NCI-H345 (cell line): Measurements from ENCODE around the gene SLC2A11.

Experiments
- DNase-seq: peaks from one replicate; lab custom pipeline; 2025; lab: John Stamatoyannopoulos, UW

The SLC2A11 gene, protein sequence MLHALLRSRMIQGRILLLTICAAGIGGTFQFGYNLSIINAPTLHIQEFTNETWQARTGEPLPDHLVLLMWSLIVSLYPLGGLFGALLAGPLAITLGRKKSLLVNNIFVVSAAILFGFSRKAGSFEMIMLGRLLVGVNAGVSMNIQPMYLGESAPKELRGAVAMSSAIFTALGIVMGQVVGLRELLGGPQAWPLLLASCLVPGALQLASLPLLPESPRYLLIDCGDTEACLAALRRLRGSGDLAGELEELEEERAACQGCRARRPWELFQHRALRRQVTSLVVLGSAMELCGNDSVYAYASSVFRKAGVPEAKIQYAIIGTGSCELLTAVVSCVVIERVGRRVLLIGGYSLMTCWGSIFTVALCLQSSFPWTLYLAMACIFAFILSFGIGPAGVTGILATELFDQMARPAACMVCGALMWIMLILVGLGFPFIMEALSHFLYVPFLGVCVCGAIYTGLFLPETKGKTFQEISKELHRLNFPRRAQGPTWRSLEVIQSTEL

DNA sequence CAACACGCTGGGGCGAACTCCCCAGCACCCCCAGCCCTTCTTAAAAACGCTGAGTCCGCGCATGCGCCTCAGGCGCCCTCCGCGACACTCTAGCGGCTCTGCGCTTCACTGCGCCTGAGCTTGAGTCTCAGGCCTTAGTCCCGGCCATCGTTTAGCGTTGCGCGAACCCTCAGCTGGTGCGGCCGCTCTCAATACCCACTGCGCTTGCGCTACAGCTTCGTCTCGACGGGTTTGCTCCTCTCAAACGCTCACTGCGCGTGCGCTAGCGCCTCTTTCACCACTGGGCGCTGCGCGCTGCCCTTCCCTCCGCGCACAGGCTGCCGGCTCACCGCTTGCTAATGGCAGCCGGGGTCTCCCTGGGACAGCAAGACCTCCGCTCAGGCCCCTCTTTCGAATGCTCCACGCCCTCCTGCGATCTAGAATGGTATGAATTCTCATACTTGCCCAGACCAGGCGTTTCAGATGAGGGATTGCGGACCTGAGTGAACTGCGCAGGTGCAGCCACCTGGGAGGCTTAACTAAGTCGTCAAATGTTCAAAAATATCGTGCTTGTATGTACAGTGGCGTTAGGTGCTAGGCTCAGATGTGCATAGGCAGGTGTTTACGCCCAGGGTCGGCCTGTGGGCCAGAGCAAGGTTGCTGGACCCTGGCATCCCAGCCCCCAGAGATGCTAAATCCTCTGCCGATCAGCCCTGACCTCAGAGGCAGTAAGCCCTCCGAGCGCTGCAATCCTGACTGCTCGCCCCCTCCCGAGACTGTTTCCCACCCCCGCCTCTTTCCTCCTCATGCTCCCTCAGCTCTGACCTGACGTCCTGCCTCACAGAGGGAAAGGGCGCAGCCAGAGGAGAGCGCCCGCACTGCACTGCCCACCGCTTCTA lies at the start of gene SLC2A11:
TSS of gene SLC2A11 (plus strand) at position 270 of the 878 bp plus-strand sequence. CDS start at position 395, 125 bp downstream.
- peak; percentile 99 for DNase-seq

DNA sequence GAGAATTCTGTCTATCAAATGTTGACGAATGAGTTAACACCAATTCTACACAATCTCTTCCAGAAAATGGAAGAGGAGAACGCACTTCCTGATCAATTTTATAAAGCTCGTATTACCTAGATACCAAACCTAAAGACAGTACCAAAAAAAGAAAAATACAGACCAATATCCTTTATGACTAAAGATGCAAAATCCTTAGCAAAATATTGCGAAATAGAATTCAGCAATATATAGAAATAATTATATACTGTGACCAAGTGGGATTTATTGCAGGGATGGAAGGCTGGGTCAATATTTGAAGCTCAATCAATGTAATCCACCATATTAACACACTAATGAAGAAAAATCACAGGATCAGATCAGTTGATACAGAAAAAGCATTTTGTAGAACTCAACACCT lies 45.3 kb upstream of the SLC2A11 start:
- no peak for DNase-seq

DNA sequence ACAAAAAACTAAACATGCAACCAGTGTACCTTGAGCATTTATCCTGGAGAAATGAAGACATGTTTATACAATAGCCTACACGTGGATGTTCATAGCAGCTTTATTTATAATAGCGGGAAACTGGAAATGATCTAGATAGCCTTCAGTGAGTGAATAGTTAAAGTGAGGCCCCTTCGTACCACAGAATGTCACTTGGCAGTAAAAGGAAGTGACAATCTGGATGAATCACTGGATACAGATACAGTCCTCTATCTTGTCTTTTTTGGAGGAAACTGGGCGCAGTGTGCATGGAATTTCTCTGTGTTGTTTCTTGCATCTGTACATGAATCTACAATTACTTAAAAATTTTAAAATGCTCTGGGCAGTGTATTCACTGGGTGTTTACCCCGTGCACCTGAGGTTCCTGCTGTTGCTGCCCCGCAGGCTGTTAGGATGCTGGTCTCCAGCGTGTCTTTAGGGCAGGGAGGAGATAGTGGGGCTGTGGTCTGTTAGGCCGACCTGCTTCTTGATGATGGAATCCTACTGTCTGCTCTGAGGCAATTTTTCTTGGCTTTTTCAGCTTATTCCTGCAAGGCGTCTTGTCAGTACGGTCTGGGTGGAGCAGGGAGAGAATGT lies 42.0 kb upstream of the SLC2A11 start:
- DNase-seq: no peak

DNA sequence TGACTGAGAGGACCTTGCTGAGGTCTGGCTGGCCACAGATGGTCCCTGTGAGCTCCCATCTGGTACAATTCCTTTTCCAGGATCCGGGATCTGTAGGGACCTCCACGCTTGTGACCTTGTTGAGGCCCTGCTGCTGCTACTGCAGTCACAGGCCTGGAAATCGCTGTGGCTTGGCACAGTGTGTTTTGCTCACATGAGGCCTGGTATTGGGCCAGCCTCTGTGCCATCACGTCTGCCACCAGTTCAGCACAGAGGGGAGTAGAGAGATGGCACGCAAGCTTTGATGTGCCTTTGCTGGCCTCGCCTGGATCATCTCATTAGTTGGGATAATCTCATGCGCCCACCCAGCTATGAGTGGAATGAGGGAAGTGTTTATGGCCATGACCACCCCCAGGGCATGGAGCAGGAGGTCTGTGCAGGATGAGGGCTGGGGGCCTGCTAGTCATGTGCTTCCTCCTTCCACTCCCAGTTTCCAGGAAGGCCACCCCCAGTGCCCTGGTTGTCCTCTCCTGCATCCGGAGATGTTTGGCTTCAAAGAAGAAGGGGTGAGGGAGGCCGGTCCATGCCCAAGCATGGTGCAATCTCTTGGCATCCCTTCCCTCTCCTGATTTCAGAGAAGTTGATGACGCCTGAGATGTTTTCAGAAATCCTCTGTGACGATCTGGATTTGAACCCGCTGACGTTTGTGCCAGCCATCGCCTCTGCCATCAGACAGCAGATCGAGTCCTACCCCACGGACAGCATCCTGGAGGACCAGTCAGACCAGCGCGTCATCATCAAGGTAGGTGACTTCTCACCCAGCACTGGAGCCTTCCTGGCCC lies 41.3 kb upstream of the SLC2A11 start:
- no peak for DNase-seq

DNA sequence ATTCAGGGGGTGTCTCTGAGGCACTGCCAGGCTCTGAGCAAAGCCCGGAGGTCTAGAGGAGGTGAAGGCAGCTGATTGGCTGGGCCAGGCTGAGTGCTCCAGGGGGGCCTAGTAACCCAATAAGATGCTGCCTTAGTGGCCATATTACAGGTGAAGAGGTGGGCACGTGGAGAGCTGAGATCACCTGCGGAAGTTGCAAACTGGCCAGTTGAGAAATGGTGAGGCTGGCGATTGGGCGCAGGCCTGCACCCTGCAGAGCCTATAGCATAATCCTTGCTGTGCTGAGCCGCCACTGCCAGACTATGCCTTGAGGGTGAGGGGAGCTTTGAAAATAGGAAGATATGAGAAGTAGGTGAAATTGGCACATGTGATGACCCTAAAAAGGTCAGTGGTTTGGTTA lies 40.5 kb upstream of the SLC2A11 start:
- DNase-seq: no peak

DNA sequence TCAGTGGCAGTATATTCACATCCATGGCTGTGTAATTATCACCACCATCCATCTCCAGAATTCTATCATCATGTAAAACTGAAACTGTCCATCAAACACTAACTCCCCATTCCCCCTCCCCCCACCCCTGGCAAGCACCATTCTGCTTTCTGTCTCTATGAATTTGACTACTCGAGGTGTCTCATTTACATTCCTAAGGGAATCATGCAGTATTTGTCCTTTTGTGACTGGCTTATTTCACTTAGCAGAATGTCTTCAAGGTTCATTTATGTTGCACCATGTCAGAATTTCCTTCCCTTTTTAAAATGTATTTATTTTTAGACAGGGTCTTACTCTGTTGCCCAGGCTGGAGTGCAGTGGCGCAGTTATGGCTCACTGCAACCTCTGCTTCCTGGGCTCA lies 39.1 kb upstream of the SLC2A11 start:
- DNase-seq: no peak

DNA sequence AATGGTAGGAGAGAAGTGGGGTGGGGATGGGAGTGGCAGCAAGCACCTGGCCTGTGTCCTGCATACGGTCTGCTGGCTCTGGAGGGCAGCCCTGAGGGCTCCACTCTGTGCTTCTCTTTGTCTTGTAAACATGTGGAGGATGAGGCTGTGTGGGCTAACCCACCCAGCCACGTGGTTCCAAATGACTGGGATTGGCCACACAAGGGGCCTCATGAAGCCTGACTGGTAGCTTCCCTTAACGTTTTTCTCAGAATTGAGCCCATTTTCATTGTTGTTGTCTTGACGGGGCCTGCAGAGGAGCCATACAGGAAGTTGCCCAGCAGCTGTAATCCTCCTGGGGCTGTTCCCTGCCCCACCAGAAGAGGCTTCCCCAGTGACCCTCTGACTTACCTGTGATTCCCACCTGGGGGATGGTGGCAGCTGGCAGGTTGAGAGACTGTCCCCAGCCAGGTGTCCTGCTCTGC lies 36.9 kb upstream of the SLC2A11 start:
- DNase-seq: peak; percentile 34

DNA sequence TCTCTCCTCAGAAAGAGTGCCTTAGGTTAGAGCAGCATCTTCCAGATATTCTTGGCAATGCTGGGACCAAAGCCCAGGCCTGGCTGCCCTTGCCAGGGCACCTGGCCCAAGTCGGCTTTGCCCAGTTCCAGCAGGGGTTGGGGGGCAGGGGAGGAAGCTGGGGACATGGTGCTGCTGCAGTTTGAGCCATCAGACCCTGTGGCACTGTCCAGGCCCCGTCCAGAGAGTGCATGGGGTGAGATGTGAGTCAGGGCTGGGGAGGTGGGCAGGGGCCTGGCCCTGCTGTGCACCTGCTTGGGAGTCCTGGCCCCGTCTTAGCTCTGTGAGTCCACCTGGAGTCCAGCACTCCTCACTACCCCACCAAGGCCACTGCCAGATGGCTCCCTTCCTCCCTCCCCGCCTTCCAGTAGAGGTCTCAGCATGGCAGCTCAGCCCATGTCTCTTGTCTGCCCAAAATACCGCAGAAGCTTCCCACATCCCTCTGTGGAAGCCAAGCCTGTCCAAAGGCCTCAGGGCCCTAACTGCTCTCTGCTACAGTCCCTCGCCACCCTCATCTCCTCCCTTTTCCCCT lies 35.5 kb upstream of the SLC2A11 start:
- DNase-seq: no peak

DNA sequence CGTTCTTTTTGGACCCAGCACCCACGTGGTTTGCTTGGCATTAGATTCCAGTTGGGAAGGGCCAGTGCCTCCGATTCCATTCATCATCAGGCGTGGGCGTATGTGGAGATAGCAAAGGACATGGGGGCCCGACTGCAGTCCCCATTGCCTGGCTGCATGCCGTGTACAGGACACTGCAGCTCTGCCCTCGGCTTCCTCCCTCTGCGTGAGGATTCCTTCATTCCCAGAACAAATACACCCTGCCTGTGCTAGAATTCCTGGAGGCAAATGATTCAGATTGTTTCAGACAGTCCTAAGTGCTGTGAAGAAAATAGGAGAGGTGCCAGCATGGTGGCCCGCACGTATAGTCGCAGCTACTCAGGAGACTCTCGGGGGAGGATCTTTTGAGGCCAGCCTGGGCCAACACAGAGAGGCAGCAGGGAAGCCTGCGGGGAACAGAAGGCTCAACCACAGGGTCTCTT lies 34.3 kb upstream of the SLC2A11 start:
- DNase-seq: no peak

DNA sequence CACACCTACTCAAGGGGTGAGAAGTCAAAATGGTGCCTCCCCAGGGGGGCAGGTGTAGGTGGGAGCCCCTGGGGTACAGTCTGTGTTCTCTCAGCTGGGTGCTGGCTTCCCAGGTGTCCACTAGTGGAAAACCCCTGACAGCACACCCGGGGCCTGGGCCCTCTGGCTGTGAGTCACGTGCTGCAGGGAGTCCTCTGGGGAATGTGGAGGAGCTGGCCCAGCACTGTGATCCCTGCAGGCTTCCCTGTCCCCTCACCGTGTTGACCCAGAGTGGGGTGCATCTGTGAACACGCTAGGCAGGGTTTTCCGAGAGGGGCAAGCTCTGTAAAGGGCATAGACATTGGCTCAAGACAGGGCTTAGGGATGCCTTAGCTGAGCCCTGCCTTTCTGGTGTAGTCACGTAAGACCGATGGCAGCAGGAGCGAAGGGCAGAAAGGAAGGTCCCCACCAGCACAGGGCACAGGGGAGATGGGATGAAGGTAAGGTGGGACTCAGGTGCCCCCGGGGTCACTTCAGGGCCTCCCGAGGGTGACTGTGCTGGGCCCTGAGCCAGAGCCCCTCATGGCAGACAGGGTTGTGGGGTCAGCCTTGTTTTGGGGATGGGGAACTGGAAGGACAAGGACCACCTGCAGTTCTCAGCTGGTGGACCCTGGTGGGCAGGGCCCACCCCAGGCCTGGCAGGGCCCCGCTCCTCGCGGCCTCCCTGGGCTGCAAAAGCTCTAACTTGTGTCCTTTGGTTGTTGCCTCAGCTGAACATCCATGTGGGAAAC lies 33.0 kb upstream of the SLC2A11 start:
- no peak for DNase-seq

DNA sequence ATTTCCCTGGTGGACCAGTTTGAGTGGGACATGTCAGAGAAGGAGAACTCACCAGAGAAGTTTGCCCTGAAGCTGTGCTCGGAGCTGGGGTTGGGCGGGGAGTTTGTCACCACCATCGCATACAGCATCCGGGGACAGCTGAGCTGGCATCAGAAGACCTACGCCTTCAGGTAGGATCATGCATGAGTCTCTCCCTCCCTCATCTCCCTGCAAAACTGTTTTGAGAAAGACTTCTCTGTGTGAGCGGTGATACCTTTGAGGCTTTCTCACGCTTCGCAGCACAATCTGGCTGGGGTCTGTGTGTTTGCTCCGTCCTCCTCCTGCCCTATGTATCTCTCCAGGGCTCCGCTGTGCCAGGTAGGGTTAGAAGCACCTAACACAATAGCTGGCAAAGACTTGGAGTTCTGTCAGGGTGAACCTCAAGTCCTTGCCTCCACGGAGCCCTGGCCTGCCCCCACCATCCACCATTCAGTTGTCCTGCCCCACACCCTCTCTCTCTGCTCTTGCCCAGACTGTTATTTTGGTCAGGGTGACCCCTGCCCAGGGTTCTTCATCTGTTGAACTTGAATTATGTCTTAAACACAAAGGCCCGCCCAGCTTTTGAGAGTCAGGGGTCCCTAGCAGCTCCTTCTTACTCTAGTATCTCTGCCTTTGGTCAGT lies 32.3 kb upstream of the SLC2A11 start:
- DNase-seq: no peak

DNA sequence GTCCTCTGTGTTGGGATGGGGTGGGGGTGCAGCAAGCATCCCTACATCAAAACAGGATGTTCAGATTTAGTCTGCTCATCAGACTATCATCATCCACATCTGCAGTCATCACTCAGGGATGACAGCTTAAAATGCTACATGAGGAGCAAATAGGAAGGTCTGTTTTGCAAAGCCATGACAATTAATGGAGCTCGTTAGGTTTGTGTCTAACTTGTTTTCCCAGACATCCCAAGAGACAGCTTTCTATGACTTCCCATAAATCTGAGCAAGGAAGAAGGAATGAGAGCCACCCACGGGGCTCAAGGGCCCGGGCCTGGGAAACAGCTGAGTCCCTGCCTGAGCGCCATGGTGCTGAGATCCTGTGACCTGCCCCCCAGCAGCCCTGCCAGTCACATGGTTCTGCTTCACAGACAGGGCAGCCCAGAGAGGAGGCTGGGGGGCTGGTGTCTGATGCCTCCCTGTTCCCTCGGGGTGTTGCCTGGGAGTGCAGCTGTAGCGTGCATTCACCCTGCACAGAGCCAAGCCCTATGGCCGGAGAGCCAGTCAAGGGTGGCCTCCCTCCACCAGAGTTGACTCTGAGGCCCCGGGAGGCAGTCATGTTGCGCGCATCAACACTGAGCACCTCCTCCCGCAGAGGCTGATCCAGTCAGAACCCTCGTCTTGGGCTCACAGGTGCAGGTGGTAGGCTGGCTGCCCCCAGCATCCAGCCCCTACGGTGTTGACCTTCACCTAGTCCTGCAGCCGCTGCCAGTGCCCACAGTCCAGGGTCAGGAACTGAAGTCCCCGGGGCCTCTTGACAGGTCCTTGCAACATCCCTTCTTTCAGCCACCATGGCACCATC lies 30.9 kb upstream of the SLC2A11 start:
- no peak for DNase-seq

DNA sequence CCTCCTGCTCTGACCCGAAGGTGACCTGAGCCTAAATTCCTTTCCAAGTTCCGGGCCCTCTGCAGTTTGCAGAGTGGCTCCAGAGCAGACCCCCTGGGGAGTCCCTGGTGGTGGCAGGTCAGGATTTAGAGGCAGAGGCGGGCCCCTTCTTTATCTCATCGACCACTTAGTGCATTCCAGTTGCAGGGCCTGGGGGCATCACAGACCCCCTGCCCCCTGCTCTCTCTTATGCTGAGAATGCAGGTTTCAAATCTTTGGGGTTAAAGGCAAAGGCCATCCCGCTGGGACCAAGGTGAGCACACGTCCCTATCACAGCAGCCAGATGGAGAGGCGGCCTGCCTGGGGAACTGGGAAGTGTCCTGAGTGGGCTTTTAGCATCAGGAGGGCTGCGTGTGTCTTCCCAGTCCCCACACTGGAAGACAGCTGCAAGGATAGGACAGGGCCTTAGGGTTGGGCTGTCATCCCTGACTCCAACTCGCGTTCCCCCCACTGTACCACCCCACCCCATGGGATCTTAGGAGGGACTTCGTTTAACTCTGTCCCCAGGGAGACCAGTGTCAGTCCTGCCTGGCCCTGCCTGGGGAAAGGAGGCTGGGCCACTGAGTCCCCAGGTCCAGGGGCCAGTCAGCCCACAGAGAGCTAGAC lies 30.2 kb upstream of the SLC2A11 start:
- DNase-seq: no peak

DNA sequence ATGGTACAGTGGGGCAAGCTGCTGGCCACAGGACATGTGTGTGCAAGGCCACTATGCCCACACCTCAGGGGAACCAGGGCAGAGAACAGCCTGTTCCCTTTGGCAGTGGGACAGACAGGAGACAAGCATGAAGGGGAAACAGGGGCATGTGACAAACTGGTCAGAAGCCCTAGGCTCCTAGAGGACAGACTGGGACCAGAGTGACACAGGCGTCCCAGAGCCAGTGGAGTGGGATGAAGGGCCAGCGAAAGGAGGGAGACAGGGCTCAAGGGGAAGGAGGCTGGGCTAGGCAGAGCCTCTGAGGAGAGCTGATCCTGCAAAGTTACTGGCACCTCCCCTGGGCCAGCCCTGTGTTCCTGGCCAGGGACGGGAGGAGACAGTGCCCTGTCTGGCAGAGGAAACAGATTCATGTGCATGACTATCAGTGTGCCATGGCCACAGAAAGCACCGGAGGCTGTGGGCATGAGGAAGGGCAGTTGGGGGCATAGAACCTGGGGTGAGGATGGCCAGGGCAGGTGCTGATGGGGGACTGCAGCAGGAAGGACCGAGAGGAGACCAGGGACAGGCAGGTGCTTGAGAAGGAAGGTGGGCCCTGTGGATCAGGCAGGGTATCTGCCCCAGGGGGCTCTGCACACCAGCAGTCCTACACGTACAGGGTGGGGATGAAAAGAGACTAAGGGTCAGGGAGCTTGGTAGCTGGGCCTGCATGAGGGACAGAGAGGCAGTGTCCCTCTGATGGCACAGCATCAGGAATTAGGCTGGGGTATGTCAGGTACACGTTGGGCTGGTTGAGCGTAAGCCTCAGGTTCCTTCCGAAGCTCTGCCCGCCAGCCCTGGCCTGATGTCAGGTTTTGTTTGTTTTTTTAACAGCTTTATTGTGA lies 28.6 kb upstream of the SLC2A11 start:
- DNase-seq: no peak

DNA sequence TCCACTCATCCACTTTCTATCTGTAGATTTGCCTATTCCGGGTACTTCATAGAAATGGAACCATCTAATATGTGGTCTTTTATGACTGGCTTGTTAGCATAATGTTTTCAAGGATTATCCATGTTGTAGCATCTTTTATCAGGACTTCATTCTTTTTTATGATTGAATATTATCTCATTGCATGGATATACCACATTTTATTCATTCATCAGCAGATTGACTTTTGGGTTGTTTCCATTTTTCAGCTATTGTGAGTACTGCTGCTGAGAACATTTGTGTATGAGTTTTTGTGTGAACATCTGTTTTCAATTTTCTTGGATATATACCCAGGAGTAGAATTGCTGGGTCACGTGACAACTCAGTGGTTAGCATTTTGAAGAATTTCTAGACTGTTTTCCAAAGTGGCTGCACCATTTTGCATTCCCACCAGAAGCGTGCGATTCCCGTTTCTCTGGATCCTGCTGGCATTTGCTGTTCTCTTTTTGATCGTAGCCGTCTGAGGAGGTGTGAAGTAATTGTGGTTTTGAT lies 27.8 kb upstream of the SLC2A11 start:
- no peak for DNase-seq

DNA sequence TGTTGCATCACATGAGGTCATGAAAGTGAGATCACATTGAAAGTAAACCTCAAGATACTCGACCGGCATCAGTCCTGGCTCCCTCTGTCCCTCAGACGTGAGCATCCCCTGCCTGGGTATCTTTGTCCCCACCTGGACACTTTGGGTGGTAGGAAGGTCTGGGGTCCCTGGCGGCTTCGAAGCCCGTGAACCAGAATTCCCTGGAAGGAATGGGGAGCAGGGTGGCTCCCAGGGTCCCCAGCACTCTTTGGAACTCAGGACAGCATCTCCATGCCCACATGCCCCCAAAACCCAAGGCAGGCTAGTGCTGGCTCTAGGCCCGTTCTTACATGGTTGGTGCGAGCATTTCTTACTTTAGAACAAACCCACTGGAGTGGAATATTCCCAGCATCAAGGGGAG lies 26.4 kb upstream of the SLC2A11 start:
- DNase-seq: no peak

DNA sequence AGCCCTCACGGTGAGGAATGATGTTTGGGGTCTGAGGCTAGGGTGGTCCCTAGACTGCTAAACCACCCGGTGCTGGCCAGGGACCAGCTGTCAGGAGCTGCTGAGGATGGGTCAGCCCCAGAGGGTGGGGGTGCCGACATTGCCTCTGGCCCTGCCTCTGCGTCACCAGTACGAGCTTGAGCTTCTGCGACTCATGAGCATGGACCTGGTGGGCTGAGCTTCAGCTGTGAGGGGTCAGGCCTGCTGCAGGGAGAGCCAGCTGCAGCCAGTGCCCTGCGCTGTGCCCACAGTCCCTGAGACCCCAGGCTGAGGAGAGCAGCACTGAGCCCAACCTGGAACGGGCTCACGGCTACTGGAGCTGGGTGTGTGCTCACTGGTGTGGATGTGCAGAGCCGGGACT lies 25.9 kb upstream of the SLC2A11 start:
- DNase-seq: no peak
